ENCODE data around the gene TMEM151A.
"Not testable (repeated sequence)": the region's sequence is repeated elsewhere in the genome, so short reads cannot be mapped to it uniquely, and the experiment has no call there.

Gene TMEM151A

GRCh38 chr11:66291706-66292542, at the start of gene TMEM151A:
Gene TMEM151A (plus strand): TSS chr11:66291894. CDS start chr11:66292014, 120 bp downstream.
- peak; percentile 23 for DNase-seq

GRCh38 chr11:66242095-66242765, 49.5 kb upstream of the TMEM151A start:
- DNase-seq: no peak

DNA sequence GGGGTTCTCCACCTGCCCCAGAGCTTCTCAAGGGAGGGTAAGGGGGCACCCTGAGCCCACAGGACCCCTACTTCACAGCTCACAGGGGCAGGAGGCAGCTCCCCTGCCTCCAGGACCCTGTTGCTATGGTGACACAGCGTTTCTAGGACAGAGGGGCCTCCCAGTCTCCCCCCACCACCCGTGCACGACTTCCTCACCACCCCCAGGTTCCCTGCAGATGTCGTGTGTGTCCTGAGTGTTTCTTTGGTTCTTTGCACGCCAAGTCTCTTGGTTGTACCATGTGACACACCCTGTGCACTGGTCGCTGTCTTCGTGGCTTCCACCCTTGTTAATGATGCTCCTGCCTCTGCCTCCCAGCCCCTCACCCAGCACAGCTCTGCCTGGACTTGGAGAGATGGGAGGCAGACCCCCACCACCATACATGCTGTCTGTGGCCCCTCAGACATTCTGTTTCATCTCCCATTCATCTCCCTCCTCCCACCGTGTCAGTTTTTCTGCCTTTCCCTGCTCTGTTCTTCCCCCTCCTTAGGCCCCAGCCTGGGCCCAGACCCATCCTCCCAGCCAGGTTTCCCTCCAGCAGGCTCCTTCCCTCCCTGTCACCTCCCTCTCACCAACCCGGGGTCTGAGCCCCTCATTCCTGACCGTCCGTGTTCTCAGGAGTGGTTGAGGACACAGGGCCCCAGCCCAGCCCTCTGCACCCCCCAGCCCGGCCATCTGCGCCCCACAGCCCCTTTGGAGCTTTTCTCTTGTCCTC, 47.7 kb upstream of the TMEM151A start:
- DNase-seq: no peak

- no peak for DNase-seq
Observed at GRCh38 chr11:66247295-66247694, 44.4 kb upstream of the TMEM151A start.

- no peak for DNase-seq
Observed at GRCh38 chr11:66247801-66248200, 43.9 kb upstream of the TMEM151A start.

GRCh38 chr11:66248903-66249302, 42.8 kb upstream of the TMEM151A start:
- DNase-seq: no peak

GRCh38 chr11:66251809-66252208, 39.9 kb upstream of the TMEM151A start:
- DNase-seq: no peak

DNA sequence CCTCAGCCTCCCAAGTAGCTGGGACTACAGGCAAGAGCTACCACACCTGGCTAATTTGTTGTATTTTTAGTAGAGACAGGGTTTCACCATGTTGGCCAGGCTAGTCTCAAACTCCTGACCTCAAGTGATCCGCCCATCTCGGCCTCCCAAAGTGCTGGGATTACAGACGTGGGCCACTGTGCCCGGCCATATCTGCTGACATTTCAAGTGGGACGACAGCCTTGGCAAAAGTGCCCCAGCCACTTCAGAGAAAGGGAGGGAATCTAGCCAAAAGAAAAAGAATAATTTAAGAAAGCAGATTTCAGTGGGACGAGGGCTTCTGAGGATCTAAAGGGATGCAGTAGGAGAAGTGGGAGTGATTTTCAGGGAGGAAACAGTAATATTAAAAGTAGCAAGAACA, 38.6 kb upstream of the TMEM151A start:
- not testable (repeated sequence) for DNase-seq

DNA sequence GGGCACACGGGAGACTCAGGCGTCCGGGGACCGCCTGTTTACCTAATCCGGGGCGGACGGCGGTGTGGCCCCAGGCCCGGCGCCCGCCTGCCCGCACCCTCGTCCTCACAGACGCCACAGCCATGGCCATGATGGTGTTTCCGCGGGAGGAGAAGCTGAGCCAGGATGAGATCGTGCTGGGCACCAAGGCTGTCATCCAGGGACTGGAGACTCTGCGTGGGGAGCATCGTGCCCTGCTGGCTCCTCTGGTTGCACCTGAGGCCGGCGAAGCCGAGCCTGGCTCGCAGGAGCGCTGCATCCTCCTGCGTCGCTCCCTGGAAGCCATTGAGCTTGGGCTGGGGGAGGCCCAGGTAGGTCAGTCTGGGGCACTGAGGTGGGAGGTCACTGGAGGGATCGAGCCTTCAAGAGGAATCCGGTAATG, 33.2 kb upstream of the TMEM151A start:
- DNase-seq: no peak

DNA sequence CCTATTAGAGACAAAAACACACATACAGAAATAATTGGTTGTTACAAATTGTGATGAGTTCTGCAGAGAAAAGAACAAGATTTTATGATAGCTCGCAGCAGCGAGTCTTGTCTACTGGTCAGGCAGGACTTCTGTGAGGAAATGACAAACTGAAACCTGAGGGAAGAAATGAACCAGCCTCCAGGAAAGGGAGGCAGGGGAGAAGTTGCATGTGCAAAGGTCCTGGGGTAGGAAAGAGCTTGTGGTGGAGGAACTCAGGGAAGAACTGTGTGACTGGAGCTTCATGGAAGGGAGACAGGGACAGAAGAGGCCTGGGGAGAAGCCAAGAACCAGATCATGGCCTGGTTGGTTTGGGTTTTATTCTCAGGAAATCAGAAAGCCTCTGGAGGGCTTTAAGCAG, 32.5 kb upstream of the TMEM151A start:
- no peak for DNase-seq

GRCh38 chr11:66259956-66260355, 31.7 kb upstream of the TMEM151A start:
- DNase-seq: no peak

DNA sequence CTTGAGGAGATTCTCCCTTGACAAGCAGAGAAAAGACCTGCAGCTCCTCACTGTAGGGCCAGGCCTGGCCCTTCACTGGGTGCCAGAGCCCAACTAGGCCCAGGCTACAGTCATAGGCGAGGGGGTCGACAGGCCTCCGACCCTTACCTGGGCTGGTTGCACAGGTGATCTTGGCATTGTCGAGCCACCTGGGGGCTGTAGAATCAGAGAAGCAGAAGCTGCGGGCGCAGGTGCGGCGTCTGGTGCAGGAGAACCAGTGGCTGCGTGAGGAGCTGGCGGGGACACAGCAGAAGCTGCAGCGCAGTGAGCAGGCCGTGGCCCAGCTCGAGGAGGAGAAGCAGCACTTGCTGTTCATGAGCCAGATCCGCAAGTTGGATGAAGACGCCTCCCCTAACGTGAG, 30.1 kb upstream of the TMEM151A start:
- DNase-seq: no peak

GRCh38 chr11:66262191-66262590, 29.5 kb upstream of the TMEM151A start:
- DNase-seq: no peak

GRCh38 chr11:66262696-66263095, 29.0 kb upstream of the TMEM151A start:
- no peak for DNase-seq

DNA sequence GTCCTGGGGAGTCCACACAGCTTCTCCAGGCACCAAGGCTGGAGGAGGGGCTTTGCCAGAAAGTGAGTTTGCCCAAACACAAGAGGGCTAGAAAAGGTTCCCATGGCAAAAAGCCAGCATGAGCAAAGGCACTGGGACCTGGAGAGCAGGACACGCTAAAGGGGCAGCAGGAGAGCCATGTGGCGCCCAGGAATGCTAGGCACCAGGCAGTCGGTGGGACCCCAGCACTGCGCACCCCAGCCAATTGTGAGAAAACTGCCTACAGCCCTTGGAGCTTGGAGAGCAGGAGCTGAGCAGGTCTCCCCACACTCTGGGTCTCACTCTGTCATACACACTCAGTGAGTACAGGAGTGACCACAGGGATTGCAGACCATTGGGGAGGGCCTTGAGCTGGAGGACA, 28.5 kb upstream of the TMEM151A start:
- DNase-seq: no peak

DNA sequence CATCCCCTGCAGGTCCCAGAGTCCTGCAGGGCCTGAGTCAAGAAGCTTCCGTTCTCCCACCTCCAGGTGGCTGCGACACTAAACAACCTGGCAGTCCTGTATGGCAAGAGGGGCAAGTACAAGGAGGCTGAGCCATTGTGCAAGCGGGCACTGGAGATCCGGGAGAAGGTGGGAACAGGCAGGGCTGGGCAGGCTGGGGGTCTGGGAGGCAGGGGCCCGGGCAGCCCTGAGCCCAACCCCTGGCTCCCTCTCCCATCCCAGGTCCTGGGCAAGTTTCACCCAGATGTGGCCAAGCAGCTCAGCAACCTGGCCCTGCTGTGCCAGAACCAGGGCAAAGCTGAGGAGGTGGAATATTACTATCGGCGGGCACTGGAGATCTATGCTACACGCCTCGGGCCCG, 27.9 kb upstream of the TMEM151A start:
- no peak for DNase-seq

DNA sequence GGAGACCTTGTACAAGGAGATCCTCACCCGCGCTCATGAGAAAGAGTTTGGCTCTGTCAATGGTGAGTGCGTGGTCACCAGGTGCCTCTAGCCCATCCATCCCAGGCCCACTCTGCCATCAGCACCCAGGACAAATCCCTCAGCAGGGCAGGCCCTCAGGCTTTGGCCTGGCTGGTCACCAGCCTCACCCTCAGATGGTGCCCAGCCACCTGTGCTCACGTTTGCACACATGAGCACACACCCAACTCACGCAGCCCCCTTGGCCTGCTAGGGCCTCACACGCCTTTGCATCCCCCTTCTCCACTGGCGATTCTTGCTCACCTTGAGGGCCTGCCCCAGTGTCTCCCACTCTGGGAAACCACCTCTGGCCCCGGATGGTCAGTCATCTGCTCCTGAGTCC, 27.3 kb upstream of the TMEM151A start:
- DNase-seq: no peak

GRCh38 chr11:66264914-66265313, 26.8 kb upstream of the TMEM151A start:
- peak; percentile 33 for DNase-seq

DNA sequence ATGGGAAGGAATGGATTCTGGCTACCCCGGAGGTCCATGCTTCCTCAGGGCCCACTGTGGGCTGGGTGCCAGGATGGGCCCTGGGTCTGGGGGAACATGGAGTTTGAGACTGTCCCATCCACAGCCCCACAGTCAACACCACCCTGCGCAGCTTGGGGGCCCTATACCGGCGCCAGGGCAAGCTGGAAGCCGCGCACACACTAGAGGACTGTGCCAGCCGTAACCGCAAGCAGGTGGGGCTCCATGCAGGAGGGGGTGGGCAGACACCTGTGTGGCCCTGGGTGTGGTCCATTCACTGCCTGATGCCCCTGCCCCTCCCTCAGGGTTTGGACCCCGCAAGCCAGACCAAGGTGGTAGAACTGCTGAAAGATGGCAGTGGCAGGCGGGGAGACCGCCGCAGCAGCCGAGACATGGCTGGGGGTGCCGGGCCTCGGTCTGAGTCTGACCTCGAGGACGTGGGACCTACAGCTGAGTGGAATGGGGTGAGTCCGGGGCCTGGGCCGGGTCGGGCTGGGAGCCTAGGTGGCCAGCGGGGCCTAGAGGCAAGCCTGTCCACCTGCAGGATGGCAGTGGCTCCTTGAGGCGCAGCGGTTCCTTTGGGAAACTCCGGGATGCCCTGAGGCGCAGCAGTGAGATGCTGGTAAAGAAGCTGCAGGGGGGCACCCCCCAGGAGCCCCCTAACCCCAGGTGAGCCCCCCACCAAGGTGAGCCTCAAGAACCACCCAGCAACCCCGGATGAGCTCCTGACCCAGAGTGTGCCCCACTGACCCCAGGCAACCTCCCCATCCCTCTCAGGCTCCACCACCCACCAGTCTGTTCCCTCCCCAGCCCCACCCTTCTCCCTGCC, 25.9 kb upstream of the TMEM151A start:
- DNase-seq: no peak

GRCh38 chr11:66266378-66267038, 25.2 kb upstream of the TMEM151A start:
- DNase-seq: no peak

GRCh38 chr11:66267039-66267378, 24.7 kb upstream of the TMEM151A start:
- DNase-seq: no peak

Measured in stimulated activated naive CD4-positive, alpha-beta T cell treated with Interleukin-2 at 50 U/mL for 16 hours (primary cell).